Measurements from ENCODE around the gene ZNF81.
"Not testable (repeated sequence)": the region's sequence is repeated elsewhere in the genome, so short reads cannot be mapped to it uniquely, and the experiment has no call there.

DNA sequence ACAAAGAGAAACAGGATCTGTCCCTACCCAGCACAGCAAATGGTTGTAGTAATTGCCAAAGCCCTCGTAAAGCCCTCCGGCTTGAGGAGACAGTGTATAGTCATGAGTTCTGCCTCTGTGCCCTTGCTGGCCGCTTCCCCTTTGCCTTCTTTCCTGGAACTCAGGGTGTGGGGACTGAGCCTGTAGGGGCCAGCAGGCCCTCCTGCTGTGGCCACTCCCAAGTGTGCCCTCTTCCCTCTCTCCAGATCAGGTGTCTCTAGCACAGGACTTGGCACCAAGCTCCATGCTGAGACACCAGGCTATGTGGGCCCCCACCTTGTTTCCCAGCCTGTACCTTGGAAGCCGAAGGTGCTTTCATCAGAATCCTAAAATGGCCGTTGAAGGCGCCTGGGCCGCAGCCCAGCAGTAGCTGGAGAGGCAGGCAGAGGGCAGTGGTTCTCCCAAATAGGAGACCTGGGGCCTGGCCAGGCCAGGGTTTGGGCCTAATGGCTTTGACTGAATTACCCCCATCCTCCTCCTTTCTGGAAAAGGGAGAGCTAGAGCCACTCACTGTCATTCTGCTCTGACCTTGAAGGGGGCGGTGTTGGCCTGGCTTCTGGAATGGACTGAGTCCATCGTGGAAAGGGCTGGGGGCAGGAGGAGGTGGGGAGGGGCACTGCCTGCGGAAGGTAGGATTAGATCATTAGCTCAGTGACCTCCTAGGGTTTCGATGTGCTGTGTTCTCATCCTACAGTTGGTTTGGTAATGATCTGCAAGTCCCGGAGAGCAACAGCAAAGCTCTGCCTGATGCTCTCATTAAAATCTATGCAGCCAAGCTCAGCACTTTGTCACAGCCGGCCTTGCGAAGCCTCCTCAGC, 30.1 kb upstream of the ZNF81 start:
- not testable (repeated sequence) for TF ChIP-seq EZH2 (IDR thresholded peaks at IDR 0.05; ENCODE audit: borderline replicate concordance, low read length); CTCF (IDR thresholded peaks at IDR 0.05; ENCODE audit: low read length)
